Hepatocyte (in vitro differentiated cells): ENCODE measurements around the gene CD46. TPM values are rescaled to one million over a fixed set of nuclear protein-coding genes. Genes with fewer than 3 reads are reported as not detected.
A peak's percentile ranks its signal among the peaks of the same experiment; 100 is the strongest.

ENCODE experiments used
- DNase-seq: peaks from one replicate; pipeline ENCODE4 v3.0.0-alpha.2; 2016; ENCODE audit warnings: low spot score
- H2AFZ ChIP-seq: fragments of 200-600 bp; sonication (generic); 2 replicates; pipeline ENCODE4 v1.6.0; 2016; ENCODE audit warnings: antibody characterized with exemption, mild to moderate bottlenecking
- H3K27ac ChIP-seq: fragments of 200-600 bp; sonication (generic); 2 replicates; pipeline ENCODE4 v1.5.1; 2016; ENCODE audit warnings: mild to moderate bottlenecking
- H3K27me3 ChIP-seq: fragments of 200-600 bp; sonication (generic); 2 replicates; pipeline ENCODE4 v1.6.1; 2016
- H3K36me3 ChIP-seq: fragments of 200-600 bp; sonication (generic); replicated peaks from 2 replicates; pipeline ENCODE4 v1.5.1; 2016; ENCODE audit warnings: low read depth; ENCODE audit not compliant: insufficient read depth
- H3K4me1 ChIP-seq: fragments of 200-600 bp; sonication (generic); 2 replicates; pipeline ENCODE4 v1.5.1; 2016; ENCODE audit warnings: mild to moderate bottlenecking, moderate library complexity; ENCODE audit not compliant: insufficient read depth
- H3K4me2 ChIP-seq: fragments of 200-600 bp; sonication (generic); 2 replicates; pipeline ENCODE4 v1.6.0; 2016
- H3K4me3 ChIP-seq: fragments of 200-600 bp; sonication (generic); 2 replicates; pipeline ENCODE4 v1.5.1; 2016; ENCODE audit warnings: mild to moderate bottlenecking
- H3K79me2 ChIP-seq: fragments of 200-600 bp; sonication (generic); 2 replicates; pipeline ENCODE4 v1.6.0; 2017; ENCODE audit warnings: mild to moderate bottlenecking
- H3K9me2 ChIP-seq: fragments of 200-600 bp; sonication (generic); replicated peaks from 2 replicates; pipeline ENCODE4 v1.6.0; 2017; ENCODE audit warnings: mild to moderate bottlenecking; ENCODE audit not compliant: insufficient read depth
- H3K9me3 ChIP-seq: fragments of 200-600 bp; sonication (generic); 2 replicates; pipeline ENCODE4 v1.5.1; 2016; ENCODE audit warnings: low read depth, mild to moderate bottlenecking
- H4K20me1 ChIP-seq: fragments of 200-600 bp; sonication (generic); 2 replicates; pipeline ENCODE4 v1.6.0; 2016; ENCODE audit warnings: mild to moderate bottlenecking; ENCODE audit not compliant: insufficient read depth, poor library complexity, severe bottlenecking
- EZH2 ChIP-seq: fragments of 200-600 bp; sonication (generic); IDR thresholded peaks from 2 replicates; pipeline ENCODE4 v1.6.1; 2016; ENCODE audit warnings: antibody characterized with exemption, mild to moderate bottlenecking, borderline replicate concordance
- EZH2phosphoT487 ChIP-seq: fragments of 200-600 bp; sonication (generic); IDR thresholded peaks from one replicate; pipeline ENCODE4 v1.6.1; 2018; ENCODE audit warnings: antibody characterized with exemption, mild to moderate bottlenecking, low read depth, moderate library complexity; ENCODE audit not compliant: unreplicated experiment, severe bottlenecking
- WGBS: methylation state at CpG from one replicate; pipeline ENCODE4 v1.1.6; 2016; ENCODE audit warnings: low lambda C conversion rate; ENCODE audit errors: missing lambda C conversion rate; 5-methylcytosine and 5-hydroxymethylcytosine counted together
- polyA plus RNA-seq: library from polyadenylated mRNA; unstranded; fragments of >200 nt; fragmentation: Nextera tagmentation; extraction: Ambion mirVana; gene quantifications from 2 replicates; pipeline ENCODE4 v1.2.1, GENCODE V29; 2016
- total RNA-seq: library from RNA; depleted of rRNA; stranded (reverse); fragments of >200 nt; gene quantifications from 2 replicates; pipeline ENCODE4 v1.2.3, GENCODE V29; 2014
- TF ChIP-seq, protein P1 (sequence below): fragments of 200-600 bp; sonication (generic); IDR thresholded peaks from 2 replicates; pipeline ENCODE4 v1.5.1; 2016; ENCODE audit warnings: antibody characterized with exemption, mild to moderate bottlenecking; ENCODE audit not compliant: poor library complexity

Gene CD46
- total and polyA plus RNA-seq, 2 experiments from 2014 or later: 176 to 228 TPM

DNA sequence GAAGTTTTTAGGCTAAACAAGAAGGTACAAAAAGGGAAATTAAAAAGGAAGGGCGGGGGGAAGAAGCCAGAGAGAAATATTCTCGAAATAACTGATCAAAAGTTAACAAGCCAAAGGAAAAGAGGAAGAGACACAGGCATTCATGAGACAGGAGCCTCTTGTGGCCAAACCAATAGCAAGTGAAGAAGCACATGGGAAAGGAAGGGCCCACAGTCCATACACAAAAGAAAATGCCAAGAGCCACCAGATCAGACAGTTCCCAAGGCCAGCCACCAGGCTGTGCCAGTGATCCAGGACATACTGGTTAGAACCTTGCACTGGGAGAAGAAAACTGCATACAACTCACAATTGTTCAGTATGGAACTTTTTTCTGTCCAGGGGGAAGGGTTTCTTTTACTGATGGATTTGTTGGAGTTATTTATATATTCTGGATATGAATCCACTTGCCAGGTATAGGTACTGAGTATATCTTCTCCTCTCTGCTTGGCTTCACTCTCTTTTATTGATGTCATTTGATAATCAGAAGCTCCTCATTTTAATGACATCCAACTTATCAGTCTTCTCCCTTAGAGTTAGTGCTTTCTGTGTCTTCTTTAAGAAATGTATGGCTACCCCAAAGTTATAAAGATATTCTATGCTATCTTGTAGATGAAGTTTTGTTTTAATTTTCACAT is 76.8 kb downstream of the CD46 start:
- no peaks in the 10 kb centered on the region for H3K27me3 ChIP-seq
- no peaks in the 10 kb centered on the region for H3K9me2 ChIP-seq
- no peak overlapping the region for H3K4me3 ChIP-seq
- TF ChIP-seq EZH2phosphoT487: no peak
- TF ChIP-seq, protein P1, sequence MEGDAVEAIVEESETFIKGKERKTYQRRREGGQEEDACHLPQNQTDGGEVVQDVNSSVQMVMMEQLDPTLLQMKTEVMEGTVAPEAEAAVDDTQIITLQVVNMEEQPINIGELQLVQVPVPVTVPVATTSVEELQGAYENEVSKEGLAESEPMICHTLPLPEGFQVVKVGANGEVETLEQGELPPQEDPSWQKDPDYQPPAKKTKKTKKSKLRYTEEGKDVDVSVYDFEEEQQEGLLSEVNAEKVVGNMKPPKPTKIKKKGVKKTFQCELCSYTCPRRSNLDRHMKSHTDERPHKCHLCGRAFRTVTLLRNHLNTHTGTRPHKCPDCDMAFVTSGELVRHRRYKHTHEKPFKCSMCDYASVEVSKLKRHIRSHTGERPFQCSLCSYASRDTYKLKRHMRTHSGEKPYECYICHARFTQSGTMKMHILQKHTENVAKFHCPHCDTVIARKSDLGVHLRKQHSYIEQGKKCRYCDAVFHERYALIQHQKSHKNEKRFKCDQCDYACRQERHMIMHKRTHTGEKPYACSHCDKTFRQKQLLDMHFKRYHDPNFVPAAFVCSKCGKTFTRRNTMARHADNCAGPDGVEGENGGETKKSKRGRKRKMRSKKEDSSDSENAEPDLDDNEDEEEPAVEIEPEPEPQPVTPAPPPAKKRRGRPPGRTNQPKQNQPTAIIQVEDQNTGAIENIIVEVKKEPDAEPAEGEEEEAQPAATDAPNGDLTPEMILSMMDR: peak; percentile 71
- no peaks in the 10 kb centered on the region for H3K36me3 ChIP-seq
- WGBS: 83% methylated on average over 2 of the region's 2 CpGs
- no peak overlapping the region for H2AFZ ChIP-seq
- H3K27ac ChIP-seq: peak overlapping the region; percentile 93
- no peak overlapping the region for H3K4me2 ChIP-seq
- peak; percentile 79 for DNase-seq
- H3K9me3 ChIP-seq: no peaks in the 10 kb centered on the region
- peaks cover 41% of the 10 kb centered on the region for H3K4me1 ChIP-seq
- H3K79me2 ChIP-seq: peaks cover 23% of the 10 kb centered on the region
- H4K20me1 ChIP-seq: no peaks in the 10 kb centered on the region

DNA sequence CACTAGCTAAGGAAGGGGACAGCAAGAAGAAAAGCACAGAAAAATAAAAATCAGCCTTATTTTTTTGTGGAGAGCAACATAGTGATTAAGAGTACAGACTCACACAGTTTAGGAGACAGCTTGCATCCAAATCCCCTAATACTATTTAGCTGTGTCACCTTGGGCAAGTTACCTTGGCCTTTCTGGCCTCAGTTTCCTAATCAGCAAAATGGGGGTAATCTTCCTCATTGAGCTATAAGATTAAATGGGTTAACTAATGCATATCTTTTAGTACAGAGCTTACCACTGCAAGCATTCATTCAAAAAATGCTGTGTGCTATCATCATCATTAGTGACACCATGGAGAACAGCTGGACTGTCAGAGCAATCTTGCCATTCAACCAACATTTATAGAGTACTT is 77.7 kb downstream of the CD46 start:
- H3K79me2 ChIP-seq: peaks cover 18% of the 10 kb centered on the region
- no peak overlapping the region for H3K4me2 ChIP-seq
- no peak for DNase-seq
- no peak overlapping the region for H3K4me3 ChIP-seq
- H3K9me2 ChIP-seq: no peaks in the 10 kb centered on the region
- H4K20me1 ChIP-seq: no peaks in the 10 kb centered on the region
- H3K9me3 ChIP-seq: no peaks in the 10 kb centered on the region
- no peaks in the 10 kb centered on the region for H3K36me3 ChIP-seq
- peaks cover 34% of the 10 kb centered on the region for H3K4me1 ChIP-seq
- TF ChIP-seq EZH2phosphoT487 (no peak), EZH2 (no peak)
- TF ChIP-seq, protein P1: no peak
- H3K27ac ChIP-seq: no peak overlapping the region
- H2AFZ ChIP-seq: no peak overlapping the region
- no peaks in the 10 kb centered on the region for H3K27me3 ChIP-seq

DNA sequence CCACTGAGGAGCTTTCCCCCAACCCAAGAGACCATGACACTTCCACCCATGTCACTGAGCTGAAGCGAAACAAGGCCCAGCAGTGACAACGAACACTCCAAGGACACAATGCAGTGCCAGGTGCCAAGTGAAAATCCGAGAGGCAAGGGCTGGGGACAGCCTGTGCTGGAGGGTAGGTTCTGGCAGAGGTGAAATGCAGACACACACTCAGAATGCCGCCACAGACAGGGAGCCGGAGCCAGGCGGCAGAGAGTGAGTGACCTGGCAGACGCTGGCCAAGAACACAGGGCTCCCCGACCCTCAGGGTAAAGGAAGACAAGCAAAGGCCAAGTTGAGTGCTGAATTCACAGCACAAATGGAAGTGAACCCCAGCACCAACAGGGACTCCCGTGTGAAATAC is 78.9 kb downstream of the CD46 start:
- Histone ChIP-seq H2AFZ (no peak overlapping the region), H3K9me3 (no peaks in the 10 kb centered on the region), H3K9me2 (no peaks in the 10 kb centered on the region), H3K27me3 (no peaks in the 10 kb centered on the region), H3K4me3 (no peak overlapping the region), H3K79me2 (peaks cover 7% of the 10 kb centered on the region), H3K36me3 (no peaks in the 10 kb centered on the region), H3K27ac (no peak overlapping the region), H3K4me1 (peaks cover 22% of the 10 kb centered on the region), H3K4me2 (no peak overlapping the region), H4K20me1 (no peaks in the 10 kb centered on the region)
- TF ChIP-seq EZH2 (no peak), EZH2phosphoT487 (no peak)
- TF ChIP-seq, protein P1: no peak
- 95% methylated on average over 9 of the region's 9 CpGs for WGBS
- no peak for DNase-seq
